CD4-positive, alpha-beta T cell treated with Interleukin-10 for 1 hour (primary cell): ENCODE measurements around the gene HLA-A.
A peak's percentile ranks its signal among the peaks of the same experiment; 100 is the strongest.
"Not testable (repeated sequence)": the region's sequence is repeated elsewhere in the genome, so short reads cannot be mapped to it uniquely, and the experiment has no call there.

Experiments
- DNase-seq: peaks from one replicate; pipeline ENCODE4 v3.0.0-alpha.2; 2020

Gene HLA-A

DNA sequence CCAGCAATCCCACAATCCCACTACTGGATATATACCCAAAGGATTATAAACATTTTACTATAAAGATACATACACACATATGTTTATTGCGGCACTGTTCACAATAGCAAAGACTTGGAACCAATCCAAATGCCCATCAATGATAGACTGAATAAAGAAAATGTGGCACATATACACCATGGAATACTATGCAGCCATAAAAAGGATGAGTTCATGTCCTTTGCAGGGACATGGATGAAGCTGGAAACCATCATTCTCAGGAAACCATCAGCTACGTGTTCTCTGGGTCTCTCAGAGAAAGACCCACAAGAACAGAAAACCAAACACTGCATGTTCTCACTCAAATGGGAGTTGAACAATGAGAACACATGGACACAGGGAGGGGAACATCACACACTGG lies 21.4 kb downstream of the HLA-A start:
- not testable (repeated sequence) for DNase-seq

GRCh38 chr6:29964518-29964886 lies 22.2 kb downstream of the HLA-A start:
- DNase-seq, result no peak

GRCh38 chr6:29964887-29965562 lies 22.7 kb downstream of the HLA-A start:
- peak; percentile 87 for DNase-seq

DNA sequence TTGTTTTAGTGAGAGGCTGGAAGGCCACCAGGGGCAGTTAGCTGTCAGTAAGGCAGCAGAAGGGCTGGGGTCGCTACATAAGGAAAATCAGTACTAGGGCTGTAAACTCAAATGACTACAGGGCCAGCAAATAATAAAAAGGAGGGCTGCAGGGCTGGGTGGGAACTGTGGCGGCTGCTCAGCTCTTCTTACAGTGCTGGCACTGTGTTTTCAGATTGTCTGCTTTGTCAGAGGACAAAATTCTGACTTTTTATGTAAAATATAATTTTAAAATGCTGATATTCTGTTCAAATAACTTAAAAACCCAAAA lies 23.2 kb downstream of the HLA-A start:
- no peak for DNase-seq

DNA sequence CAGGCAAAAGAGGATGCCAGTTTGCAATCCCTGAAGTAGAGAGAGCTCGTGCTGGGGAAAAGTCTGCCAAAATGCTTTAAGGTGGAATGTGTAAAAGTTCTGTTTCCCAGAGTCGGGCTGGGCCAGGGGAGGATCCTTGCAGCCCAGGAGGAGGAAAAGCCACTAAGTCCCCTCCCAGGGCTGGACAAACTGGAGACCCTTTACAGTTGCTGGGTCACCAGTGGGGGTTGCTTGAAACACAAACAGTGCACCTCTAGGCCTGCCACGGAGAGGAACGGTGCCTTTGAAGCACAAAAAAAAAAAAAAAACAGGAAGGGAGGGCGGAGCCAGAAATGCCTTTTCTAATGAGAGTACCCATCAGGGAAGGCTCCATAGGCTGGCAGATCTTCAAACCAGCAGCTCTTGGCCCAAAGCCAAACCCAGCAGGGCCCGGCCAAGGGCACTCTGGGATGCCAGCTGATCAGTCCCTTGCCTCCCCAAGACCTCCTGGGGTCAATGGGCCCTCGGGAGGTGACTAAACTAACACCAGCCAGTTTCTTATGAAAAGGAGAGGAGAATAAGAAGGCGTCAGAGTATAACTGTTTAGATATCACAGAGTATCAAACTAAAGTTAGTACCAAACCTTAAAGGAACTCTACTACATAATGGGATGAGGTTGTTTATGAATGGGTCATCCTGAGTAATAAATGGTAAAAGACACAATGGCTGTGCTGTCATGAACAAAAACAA lies 23.7 kb downstream of the HLA-A start:
- DNase-seq, result peak; percentile 67

GRCh38 chr6:29967379-29968010 lies 25.2 kb downstream of the HLA-A start:
- DNase-seq, result peak; percentile 40

- no peak for DNase-seq
Measured at GRCh38 chr6:29968130-29968529, 25.8 kb downstream of the HLA-A start.

- no peak for DNase-seq
Measured at GRCh38 chr6:29968905-29969304, 26.6 kb downstream of the HLA-A start.

GRCh38 chr6:29970711-29971110 lies 28.4 kb downstream of the HLA-A start:
- no peak for DNase-seq

- no peak for DNase-seq
Measured at GRCh38 chr6:29974901-29975560, 32.7 kb downstream of the HLA-A start.

DNA sequence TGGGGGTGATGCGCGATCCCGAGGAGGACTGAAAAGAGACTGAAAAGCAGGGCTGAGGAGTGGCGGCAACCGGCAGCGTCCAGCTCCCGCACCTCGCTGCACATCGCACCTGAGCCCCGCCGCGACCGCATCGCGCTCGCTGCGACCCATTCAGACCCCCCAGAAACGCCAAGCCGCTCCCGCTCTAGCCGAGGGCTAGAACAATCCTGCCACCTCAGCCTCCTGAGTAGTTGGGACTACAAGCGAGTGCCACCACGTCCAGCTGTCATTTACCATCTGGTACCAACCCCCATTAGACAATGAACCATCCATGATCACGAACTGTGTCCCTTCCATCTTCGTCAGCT lies 33.2 kb downstream of the HLA-A start:
- no peak for DNase-seq

- no peak for DNase-seq
Measured at GRCh38 chr6:29976253-29976587, 33.9 kb downstream of the HLA-A start.

DNA sequence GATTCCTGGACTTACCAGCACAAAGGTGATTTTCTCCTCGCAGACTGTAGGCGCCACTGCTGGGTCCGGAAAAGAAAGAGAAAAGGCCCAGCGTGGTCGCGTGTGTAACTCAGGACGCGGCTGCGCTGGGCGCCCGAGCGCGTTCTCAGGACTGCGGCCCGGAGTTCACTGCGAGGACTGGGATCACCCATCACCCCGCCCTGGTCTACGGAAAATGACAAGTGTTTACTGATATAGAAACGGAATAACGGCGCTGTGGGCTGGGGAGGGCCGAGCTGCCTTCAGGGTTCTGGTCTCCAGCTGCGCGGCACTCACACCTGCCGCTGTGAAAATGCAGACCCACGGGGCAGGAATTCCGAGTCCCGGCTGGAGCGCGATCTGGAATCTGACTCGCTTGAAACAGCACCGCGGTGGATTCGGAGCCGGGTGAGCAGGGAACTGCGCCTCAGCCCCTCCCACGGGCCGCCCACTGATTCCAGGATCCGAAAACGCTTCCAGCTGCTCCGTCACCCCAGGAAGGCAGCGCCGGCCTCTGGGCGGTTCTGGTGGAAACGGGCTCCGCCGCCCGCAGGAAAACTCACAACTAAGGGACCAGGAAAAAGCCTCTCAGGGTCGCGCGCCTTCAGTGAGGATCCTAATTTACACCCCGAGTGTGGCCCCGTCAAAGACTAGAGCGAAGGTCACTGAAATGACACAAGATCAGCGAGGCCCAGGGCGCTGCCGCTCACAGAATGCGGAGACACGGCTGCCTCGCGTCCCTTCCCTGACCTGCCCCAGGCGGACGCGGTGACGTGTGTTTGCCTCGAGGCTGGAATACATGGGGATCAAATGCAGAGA lies 34.5 kb downstream of the HLA-A start:
- DNase-seq, result peak; percentile 66

DNA sequence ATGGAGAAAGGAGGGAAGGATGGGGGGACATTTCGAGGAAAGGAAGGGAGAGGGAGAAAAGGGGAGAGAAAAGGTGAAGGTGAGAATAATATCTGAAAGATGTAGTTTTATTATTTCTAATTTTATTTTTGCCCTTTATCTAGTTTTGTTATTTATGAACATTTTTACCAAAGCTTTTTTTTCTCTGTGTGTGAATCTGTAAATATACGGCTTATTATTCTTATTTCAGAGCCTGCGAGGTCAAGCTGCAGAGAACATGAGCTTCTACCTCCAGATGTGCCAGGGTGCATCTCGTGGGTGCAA lies 35.0 kb downstream of the HLA-A start:
- DNase-seq, result no peak

DNA sequence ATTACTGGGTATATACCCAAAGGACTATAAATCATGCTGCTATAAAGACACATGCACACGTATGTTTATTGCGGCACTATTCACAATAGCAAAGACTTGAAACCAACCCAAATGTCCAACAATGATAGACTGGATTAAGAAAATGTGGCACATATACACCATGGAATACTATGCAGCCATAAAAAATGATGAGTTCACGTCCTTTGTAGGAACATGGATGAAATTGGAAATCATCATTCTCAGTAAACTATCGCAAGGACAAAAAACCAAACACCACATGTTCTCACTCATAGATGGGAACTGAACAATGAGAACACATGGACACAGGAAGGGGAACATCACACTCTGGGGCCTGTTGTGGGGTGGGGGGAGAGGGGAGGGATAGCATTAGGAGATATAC lies 37.7 kb downstream of the HLA-A start:
- DNase-seq, result not testable (repeated sequence)

- DNase-seq, result no peak
Measured at GRCh38 chr6:29980511-29980910, 38.2 kb downstream of the HLA-A start.

- DNase-seq, result no peak
Measured at GRCh38 chr6:29981211-29981812, 39.0 kb downstream of the HLA-A start.

GRCh38 chr6:29982097-29982496 lies 39.8 kb downstream of the HLA-A start:
- no peak for DNase-seq

DNA sequence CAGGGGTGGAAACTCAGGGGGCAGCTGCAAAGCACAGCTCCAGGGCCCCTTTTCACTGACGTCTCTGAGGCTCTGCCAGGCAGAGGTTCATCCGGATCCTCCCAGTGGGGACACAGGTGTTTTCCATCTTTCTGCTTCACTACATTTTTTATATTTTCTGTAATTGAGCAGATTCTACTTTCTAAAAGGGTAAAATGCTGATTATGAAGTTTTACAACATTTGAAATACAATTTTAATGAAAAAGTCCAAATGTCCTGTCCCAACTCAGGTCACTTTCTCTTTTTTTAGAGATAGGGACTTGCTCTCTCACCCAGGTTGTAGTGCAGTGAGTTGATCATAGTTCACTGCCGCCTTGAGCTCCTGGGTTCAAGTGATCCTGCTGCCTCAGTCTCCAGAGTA lies 41.9 kb downstream of the HLA-A start:
- no peak for DNase-seq

GRCh38 chr6:29984992-29985391 lies 42.7 kb downstream of the HLA-A start:
- DNase-seq, result no peak

DNA sequence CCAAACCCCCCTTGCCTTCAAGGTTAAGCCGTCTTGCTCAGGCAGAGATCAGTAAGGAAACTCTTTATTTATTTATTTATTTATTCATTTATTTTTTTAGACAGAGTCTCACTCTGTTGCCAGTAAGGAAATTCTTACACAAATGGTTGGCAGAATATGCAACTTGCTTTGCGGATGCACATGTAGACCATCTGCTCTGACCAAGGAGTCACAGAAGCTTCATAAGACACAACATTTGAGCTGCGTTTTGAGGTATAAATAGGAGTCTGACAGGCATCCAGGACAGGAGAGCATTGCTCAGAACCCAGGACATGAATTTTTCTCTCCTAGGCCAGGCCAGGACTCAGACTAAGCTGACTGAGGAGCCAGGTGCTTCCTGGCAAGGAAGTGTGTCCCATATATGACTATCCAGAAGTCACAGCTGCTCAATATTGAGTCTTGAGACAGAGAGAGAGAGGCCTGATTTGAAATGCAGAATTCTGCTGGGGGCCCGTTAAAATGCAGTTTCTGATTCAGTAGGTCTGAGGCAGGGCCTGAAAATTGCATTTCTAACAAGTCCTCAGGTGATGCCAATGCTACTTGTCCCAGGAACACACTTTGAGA lies 43.9 kb downstream of the HLA-A start:
- DNase-seq, result no peak

DNA sequence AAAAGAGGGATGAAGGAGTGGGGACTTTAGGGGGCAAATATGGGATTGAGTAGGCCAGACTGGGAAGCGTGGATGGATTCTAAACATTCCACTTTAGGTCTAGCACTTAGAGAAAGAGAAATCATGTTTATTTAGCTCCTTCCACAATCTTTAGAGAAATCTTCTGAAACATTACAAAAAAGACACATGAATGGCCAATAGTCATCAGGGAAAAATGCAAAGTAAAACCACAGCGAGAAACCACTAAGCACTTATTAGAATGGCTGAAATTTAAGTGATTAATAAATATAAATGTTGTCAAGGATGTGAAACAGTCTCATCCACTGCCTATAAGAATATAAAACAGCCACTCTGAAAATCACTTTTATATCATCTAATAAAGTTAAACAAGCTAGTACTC lies 46.9 kb downstream of the HLA-A start:
- no peak for DNase-seq

DNA sequence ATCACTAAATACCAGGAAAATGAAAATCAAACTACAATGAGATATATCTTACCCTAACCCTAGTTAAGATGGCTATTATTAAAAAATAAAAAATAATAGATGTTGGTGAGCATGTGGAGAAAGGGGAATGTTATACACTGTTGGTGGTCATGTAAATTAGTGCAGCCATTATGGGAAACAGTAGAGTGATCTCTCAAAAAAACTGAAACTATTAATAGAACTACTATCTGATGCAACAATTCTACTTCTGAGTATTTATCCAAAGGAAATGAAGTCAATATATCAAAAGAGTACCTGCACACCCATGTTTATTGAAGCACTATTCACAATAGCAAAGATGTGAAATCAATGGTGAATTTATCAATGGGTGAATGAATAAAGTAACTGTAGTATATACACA lies 48.6 kb downstream of the HLA-A start:
- DNase-seq, result no peak
